GM21423 (cell line): ENCODE results near the gene ATAD3C.
"Not testable (repeated sequence)": the region's sequence is repeated elsewhere in the genome, so short reads cannot be mapped to it uniquely, and the experiment has no call there.

Experiments used
- ATAC-seq: cut with Tn5 transposase; IDR thresholded peaks from one replicate; pipeline ENCODE4 v1.9.1; 2021; ENCODE audit warnings: mild to moderate bottlenecking, moderate library complexity; ENCODE audit not compliant: unreplicated experiment

Gene ATAD3C

DNA sequence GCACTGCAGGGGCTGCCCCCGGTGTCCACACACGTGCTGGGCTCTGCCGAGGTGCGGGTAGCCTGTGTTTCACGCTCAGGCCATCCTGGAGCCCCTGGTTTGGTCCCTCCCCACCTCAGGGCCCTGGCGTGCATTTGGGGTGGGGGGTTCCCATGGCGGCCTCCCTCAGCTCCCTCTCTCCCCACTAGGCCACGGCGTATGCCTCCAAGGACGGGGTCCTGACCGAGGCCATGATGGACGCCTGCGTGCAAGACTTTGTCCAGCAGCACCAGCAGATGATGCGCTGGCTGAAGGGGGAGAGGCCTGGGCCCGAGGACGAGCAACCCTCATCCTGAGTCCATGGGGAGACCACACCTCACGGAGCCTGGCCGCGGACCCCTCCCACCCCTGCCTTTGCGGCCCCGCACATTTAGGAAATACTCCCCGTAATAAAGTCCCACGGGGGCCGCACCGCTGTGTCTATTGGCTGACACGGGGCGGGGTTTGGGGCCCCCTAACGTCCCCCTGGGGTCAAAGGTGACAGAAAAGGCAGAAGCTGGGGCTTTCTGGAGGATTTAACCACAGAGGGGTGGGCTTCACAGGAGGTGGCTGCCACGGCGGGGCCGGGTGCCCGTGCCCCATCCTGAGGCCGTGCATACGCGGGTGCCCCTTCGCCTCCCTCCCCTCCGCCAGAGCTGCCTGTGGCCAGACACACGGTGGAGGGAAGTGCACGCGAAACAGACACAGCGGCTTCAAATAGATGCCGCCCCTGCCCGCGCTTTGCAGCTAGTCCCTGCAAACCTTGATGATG, 18.9 kb downstream of the ATAD3C start:
- ATAC-seq = not testable (repeated sequence)

DNA sequence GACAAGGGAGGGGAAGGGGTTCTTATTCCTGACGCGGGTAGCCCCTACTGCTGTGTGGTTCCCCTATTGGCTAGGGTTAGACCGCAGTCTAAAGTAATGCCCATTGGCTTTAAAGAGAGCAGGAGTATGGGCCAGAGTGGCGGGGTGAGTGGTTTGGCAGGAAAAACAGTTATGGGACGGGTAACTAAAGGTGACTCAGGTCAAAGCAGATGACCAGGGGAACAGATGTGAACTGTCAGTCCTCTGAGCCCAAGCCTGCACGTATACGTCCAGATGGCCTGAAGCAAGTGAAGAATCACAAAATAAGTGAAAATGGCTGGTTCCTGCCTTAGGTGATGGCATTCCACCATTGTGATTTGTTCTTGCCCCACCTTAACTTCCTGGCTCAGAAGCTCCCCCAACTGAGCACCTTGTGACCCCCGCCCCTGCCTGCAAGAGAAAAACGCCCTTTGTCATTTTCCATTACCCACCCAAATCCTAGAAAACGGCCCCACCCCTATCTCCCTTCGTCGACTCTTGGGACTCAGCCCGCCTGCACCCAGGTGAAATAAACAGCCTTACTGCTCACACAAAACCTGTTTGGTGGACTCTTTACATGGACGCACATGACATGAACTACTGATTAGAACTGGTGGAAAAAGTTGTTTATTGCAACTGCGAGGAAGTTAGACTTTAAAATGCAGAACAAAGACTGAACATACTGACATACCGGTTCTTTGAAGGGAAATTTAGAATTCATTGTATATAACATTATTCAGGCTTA, 21.3 kb downstream of the ATAD3C start:
- no peak for ATAC-seq

DNA sequence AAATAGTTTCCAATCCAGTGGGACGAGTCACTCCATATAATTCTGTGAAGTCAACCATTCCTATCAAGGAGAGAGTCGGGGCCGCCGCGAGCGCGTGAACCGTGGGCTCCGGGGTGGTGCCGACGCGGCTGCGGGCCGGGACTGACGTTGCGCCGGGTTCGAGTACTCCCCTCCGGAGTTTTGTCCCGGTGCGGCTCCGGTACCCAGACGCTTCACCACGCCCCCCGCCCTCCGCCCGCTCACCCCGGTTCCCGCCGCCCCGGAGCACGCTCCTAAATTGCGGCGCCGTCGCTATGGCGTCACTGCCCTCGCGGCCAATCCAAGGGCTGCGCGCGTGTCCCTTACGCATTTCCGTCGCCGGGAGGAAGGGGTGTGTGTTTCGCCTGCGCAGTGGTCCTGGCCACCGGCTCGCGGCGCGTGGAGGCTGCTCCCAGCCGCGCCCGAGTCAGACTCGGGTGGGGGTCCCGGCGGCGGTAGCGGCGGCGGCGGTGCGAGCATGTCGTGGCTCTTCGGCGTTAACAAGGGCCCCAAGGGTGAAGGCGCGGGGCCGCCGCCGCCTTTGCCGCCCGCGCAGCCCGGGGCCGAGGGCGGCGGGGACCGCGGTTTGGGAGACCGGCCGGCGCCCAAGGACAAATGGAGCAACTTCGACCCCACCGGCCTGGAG, 22.0 kb downstream of the ATAD3C start, which contains the start of gene ATAD3B:
ATAD3B (plus strand) TSS at position 377 of the 664 bp plus-strand sequence; CDS start at position 497, 120 bp downstream.
- peak; percentile 80 for ATAC-seq

DNA sequence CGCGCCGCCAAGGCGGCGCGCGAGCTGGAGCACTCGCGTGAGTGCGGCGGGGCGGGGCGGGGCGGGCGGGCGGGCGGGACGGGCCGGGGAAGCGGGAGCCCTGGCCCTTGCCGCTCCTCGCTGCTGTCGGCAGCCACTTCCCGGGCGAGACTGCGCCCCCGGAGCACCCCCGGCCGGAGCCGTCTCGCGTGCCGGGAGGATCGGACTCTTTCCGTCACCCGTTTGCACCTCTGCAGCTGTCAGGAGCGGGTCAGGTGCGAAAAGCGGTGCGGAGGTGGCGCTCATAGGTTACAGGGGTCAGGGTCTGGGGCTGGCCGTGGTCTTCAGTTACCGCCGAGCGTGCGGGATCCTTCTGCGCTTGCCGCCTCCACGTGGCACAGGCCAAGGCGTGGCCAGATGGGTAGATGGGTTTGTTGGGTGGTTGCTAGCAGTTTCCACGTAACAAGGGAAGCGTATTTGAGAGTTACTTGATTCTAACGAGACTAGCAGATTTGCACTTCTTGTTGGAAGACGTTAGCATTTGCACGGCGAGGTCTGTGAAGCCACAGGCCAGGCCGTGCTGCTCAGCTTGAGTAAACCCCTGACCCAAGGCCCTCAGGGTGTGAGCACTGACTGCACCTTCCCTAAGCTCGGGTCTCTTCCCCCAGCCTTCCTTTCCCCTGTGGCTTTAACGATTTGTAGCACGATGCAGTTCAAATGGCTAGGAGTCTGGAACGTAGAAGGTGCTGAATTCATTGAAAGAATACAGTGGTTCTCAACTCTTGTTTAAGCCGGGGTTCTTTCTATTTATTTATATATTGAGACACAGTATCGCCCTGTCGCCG, 22.8 kb downstream of the ATAD3C start:
- ATAC-seq = peak; percentile 12

DNA sequence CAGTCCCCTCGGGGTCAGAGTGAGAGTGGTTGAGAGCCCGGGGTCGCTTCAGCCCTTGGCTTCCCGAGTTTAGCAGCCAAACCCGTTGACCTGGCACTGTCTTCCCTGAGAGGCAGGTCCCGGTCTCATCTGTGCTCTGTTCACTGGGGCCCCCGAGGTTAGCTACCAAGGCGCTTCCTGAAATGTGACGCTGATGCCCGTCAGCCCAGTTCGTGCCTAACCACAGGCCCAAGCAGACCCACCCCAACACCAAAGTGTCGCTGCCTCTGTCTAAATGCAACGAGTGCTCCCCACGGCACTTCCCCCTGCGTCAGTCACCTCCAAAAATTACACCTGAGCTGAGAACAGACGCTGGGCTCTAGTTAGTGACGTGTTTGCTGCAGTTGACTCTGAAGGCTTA, 26.5 kb downstream of the ATAD3C start:
- ATAC-seq = not testable (repeated sequence)

DNA sequence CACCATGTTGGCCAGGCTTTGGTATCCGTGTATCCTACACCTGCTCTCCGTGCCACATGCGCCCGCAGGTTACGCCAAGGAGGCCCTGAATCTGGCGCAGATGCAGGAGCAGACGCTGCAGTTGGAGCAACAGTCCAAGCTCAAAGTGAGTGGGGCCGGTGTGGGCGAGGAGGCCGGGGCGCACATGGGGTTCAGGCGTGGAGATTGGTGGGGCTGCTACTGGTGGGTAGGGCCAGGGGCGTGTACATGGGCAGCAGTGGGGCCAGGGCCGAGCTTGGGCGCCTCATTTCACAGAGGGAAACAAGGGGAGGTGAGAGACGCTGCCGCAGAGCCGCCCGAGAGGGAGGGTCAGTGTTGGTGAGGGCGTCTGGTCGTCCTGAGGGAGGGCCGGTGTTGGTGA, 27.7 kb downstream of the ATAD3C start:
- no peak for ATAC-seq

DNA sequence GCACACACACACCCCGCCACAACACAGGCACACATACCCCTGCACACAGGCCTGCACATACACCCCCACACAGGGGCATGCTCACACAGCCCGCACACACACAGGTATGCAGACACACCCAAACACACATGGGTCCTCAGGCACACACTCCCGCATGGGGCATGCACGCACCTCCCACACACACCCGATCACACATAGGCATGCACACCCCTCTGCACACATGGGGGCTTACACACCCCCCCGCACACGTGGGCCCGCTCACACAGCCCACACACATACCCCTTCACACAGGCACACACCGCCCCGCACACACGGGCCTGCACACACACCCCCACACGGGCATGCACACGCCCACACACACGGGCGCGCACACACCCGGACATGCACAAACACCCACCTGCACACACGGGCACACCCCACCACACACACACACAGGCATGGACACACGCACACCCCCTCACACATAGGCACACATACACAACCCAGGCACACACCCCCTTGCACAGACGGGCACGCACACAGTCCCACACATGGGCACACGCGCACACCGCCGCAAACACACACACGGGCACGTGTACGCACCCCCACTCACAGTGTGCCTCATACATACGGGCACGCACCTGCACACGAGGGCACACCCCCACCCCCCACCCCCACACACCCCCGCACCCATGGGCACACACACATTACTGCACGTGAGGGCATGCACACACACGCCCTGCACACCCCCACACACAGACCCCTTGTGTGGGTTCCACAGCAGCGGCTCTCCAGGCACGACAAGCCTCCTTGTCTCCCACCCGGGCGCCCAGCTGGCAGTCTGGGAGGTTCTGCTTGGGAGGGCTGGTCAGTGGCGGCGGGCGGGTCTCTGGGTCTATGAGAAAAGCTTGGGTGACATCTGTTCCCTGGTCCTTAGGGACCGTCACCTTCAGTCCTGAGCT, 30.3 kb downstream of the ATAD3C start:
- no peak for ATAC-seq

DNA sequence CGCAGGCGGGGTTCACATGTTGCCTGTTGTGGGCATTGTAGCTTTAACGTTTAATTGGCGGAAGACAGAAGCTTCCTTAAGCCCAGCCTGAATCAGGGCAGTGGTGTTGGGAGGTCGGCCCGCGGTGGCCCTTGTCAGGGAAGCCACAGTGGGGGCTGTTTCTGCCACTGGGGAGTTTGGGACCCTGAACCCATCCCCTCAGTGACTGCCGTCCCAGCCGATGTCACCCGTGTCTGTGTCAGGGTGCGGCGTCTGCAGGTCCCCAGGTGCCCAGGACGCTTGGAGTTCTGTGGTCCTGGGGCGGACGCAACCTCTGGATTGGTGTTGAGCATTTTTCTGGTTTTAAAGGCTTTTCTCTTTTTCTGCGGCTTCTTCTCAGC, 31.0 kb downstream of the ATAD3C start:
- not testable (repeated sequence) for ATAC-seq

DNA sequence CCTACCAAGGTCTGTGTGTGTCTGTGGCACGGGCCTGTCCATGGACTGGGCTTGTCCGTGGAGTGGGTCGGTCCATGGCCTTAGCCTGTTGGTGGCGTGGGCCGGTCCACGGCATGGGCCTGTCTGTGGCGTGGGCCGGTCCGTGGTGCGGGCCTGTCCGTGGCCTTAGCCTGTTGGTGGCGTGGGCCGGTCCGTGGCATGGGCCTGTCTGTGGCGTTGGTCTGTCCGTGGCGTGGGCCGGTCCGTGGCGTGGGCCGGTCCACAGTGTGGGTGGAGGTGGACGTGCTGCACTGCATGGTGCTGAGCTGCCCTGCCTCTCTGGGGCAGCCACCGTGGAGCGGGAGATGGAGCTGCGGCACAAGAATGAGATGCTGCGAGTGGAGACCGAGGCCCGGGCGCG, 32.3 kb downstream of the ATAD3C start:
- ATAC-seq = not testable (repeated sequence)

DNA sequence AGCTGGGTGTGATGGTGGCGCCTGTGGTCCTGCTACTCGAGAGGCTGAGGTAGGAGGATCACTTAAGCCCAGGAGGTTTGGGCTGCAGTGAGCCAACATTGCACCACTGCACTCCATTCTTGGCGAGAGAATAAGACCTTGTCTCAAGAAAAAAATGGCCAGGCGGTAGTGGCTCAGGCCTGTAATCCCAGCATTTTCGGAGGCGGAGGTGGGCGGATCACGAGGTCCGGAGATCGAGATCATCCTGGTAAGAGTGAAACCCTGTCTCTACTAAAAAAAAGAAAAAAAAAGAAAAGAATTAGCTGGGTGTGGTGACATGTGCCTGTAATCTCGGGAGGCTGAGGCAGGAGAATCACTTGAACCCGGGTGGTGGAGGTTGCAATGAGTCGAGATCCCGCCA, 33.4 kb downstream of the ATAD3C start:
- ATAC-seq = no peak

DNA sequence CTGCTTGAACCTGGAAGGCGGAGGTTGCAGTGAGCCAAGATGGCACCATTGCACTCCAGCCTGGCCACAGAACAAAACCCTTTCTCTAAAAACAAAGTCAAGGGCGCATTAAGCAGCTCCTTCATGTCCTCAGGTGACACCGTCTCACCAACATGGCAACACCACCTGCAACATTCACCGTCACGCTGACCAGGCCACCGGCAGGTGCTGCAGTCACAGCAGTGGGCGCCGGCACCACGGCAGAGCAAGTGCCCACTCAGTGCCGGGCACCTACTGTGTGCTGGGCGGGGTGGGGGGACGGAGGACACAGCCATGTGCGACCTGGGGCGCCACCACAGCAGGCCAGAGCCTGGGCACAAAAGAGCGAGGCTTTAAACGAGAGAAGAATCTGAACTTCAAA, 34.2 kb downstream of the ATAD3C start:
- no peak for ATAC-seq

DNA sequence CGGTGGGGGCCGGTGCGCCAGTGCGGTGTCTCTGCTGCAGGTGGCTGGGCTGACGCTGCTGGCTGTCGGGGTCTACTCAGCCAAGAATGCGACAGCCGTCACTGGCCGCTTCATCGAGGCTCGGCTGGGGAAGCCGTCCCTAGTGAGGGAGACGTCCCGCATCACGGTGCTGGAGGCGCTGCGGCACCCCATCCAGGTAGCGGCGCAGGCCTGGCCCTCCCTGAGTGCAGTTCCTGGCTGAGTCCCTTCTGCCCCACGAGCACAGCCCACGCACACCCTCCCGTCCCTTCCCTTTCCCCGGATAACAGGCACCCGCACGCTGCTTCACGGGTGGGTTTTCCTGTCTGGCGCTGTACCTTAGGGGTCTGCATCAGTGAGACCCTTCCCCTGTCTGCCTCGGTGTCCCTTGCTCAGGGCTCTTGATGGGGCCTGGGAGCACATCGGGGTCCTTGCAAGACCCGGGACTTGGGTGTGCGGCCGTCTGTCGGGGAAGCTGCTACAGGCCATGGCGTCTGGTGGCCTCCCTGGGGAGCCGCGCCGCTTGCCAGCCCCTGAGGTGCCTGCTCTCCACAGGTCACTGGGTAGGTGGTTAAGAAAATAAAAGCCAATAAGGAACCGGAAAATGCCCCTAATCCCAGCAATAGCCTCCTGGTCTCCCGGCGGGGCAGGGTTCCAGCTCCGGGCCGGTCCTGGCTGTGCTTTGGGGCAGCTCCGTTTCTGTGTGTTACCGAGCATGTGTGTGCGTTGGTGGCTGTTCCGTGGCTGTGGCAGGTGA, 35.7 kb downstream of the ATAD3C start:
- ATAC-seq = not testable (repeated sequence)

DNA sequence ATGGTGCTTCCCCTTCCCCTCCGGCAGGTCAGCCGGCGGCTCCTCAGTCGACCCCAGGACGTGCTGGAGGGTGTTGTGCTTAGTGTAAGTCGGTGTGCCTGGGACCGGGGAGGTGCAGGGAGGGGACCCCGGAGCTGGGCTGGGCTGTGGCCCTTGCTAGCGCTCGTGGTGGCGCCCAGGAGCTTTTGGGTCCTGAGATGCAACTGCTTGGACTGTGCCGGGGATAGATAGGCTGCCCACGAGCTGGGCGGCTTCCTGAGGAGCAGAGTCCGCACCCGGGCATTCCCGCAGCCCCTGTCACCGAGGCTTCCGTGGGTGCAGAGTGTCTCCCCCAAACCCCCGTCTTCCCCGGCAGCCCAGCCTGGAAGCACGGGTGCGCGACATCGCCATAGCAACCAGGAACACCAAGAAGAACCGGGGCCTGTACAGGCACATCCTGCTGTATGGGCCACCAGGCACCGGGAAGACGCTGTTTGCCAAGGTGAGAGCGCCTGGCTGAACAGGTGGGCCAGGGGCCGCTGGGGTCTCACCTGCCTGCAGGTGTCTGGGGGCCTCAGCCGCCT, 36.3 kb downstream of the ATAD3C start:
- ATAC-seq = not testable (repeated sequence)

DNA sequence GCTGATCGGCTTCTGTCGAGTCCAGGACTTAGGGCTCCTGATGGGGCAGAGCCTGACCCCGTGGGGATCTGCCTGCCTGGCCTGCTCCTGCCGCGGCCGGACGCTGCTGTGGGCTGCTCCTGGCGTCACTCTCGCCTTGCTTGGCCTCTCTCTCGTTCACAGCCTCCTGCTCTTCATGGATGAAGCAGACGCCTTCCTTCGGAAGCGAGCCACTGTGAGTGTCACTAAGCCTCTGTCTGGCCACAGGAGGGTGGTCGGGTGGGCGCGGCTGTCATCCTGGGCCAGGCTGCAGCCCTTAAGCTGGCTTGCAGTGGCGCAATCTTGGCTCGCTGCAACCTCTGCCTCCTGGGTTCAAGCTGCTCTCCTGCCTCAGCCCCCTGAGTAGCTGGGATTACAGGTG, 38.2 kb downstream of the ATAD3C start:
- no peak for ATAC-seq

DNA sequence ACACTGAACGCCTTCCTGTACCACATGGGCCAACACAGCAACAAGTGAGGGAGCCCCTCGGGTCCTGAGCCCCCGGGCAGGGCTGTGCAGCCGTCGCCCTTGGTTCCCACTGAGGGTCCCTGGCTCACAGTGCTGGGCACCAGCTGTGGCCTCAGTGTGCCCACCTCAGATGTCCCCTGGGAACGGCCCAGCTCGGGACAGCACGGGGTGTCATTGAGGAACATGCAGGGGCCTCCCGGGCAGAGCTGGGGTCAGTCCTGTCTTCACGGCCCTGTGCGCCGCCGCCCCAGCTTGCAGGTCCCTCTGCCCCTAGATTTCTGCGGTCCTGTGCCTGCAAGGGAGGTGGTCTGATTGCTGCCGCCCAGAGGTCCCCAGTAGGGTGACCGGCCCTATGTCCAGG, 39.7 kb downstream of the ATAD3C start:
- no peak for ATAC-seq

DNA sequence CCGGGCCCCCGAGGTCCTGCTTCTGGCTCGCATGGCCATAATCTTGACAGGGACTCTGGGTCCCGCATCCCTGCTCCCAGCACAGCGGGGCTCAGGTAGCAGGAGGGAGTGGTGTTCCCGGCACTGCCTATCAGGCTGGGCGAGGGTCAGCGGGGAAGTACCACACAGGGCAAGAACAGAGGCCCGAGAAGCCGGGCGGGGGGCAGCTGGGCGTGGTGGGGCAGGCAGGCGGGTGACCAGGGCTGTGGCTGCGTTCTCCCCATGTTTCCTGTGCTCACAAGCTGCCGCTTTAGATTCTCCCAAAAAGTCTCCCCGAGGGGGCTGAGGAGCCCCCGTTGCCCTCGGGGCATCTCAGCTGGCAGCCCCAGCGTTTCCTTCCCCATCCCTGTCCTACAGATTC, 40.4 kb downstream of the ATAD3C start:
- ATAC-seq = no peak

DNA sequence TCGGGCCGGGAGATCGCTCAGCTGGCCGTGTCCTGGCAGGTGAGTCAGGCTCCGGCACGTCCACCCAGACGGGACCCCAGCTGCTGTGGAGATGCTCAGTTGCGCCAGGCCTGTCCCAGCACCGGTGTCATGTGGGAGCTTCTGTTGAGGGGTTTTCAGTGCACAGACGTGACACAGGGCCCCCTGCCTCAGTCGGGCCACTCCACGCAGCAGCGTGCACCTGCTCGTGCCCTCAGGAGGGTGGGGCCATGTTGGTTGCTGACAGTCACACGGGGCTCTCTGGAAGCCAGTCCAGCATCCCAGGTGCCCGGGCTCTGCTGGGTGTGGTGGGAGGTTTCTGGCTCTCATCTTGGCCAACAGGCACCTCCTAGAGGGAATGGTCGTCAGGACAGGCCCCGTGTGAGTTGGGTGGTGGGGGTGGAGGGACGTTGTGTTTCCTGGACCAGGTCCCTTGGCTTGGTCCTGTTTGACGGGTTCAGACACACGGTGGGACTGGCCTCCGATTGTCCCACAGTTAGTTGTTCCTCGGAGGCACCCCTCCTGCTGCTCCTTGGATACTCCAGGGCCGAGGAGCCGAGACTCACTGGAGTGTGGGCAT, 41.2 kb downstream of the ATAD3C start:
- ATAC-seq = no peak

DNA sequence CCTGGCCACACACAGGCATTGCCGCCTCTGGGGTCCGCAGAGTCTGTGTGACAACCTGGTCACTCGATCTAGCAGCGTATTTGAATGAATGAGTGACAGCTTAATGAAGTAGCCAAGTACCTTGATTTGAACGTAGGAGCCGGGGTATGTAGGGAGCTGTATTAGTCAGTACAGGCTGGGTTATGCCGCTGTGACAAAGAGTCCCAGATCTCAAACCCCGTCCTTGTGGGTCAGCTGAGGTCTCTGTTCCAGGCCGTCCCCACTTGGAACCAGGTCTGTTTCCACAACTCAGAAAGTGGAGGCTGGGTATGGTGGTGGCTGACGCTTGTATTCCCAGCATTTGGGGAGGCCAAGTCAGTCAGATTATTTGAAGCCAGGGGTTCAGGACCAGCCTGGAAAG, 42.1 kb downstream of the ATAD3C start:
- no peak for ATAC-seq
